Limb (tissue), 2 donors: ENCODE measurements around the gene MAN2B2.

Source experiments
- DNase-seq, 2 donors: peaks; one replicate each; pipeline ENCODE4 v3.0.0-alpha.2; 2016; ENCODE audit errors: extremely low spot score in 2 of 2

MAN2B2 gene

DNA sequence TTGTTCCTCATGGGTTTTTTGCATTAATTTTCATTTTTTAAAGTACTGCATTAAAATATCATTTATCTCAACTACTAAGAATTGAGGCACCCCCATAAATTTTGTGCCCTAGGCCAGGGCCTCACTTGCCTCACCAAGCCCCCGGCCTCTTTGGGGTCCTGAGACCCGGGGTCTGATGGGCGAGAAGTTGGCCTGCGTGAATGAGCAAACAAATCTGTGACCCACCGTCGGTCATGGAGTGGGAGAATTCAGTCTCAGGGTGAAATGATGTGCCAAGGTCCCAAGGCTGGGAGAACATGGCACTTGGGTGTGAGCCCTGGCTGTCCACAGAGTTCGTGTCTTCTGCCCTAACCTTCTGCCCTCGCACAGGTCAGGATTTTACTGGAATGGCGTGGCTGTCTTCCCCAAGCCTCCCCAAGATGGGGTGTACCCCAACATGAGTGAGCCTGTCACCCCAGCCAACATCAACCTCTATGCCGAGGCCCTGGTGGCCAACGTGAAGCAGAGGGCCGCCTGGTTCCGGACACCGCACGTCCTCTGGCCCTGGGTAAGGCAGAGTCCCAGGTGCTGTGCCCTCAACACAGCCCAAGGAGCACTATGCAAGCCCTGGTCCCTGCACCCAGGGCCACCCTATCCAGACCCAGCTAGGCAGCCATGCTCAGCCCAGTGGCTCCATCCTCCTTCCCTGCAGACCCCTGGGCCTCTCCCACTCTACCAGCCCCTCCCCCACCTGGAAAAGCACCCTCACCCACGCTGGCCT lies 18.0 kb downstream of the MAN2B2 start:
- no peak for DNase-seq

GRCh38 chr4:6594341-6594740 lies 19.4 kb downstream of the MAN2B2 start:
- no peak for DNase-seq

DNA sequence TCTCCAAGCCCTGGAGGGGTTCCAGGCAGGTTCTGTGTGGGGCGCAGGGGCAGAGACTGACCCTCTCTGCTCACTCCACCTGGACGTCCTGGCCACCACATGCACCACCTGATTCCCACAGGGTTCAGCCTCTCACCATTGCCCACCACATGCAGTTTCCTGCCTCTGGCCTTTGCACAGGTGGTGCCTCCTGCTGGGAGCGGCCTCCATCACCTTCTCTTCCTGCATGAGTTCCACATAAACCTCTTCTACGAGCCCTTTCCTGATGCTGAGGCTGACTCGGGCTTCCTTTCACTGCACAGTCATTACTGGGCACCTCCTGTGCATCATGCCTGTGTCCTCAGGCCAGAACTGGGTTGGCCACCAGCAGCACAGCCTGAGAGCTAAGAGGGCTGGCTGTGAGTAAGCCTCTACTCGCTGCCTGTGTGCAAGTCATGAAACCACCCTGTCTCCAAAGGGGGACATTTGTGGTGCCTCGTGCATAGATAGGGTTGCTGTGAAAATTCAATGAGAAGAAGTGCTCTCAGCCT lies 19.9 kb downstream of the MAN2B2 start:
- no peak for DNase-seq

DNA sequence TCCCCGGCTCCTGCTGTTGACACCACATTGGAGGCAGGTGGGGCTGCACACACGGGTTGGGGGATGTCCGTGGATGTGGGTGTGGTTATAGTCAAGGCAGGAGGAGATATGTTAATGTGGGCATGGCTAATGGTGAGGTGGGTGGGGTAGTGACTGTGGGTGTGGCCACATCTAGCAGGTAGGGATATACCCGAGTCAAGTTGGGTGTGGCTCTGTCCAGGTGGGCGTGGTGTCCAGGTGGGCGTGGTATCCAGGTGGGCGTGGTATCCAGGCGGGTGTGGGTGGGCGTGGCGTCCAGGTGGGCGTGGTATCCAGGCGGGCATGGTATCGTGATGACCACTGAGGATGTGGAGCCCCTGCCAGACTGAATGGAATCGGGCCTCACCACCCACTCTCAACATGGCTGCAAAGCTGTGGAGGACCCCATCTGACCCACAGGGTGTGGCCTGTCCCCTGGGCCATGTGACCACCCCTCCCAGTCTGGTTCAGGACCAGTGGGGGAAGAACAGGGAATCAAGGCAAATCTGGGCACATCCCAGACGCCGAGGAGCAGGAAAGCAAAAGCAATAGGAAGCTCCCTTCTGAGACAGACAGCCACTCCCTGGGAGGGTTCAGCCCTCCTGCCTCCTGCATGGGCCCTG lies 21.0 kb downstream of the MAN2B2 start:
- no peak for DNase-seq

DNA sequence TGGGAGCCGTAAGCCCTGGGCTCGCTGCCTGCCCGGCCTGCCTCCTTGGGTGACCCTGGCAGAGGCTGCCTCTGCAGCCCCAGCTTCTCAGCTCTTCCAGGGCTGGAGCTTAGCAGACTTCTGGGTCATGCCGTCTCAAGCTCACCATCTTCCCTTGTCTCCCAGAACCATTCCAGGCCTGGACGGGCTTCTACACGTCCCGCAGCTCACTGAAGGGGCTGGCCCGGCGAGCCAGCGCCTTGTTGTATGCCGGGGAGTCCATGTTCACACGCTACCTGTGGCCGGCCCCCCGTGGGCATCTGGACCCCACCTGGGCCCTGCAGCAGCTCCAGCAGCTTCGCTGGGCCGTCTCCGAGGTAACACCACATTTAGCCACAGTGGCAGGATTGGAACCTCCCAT lies 22.0 kb downstream of the MAN2B2 start:
- DNase-seq: no peak

GRCh38 chr4:6598127-6598526 lies 23.1 kb downstream of the MAN2B2 start:
- no peak for DNase-seq

DNA sequence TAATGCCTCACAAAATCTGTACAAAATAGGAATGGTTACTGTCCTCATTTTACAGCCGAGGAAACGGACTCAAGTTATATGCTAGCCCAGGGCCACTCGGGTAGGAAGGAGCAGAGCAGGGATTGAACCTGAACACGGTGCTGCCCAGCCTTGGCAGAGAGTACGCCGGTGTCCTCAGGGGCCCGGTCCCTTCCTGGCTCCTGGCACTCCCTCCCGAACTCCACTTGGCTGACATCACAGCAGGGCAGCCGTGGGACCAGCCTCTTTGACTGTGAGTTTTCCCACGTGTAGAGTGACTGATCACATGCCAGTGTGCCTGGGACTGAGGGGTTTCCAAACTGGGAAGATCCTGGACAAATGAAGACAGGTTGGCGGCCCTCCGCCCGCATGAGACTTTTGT lies 23.7 kb downstream of the MAN2B2 start:
- no peak for DNase-seq

DNA sequence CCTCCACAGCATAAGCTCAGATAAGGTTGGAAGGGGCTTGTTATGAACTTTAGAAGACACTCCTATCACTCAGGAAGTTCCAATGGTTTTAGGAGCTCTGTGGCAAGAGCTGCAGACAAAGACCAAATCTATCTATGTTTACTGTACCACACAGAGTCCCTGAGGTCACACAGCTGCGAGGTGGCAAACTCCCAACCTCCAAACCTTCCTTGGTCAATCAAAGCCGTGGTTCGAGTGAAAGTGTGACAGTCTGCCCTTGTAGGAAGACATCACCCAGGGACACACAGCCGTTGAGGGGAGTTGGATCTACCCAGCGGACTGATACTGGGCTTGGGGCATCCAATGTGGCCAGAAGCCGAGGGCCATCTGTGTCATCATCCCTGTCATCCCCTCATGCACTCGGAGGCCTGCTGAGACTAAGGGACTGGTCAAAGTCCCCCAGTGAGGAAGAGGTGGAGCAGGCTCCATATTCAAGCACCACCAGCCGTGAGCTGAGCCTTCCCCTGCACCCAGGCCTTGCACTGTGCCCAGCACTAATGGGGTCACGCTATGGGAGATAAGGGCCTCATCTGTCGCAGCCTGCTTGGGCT lies 26.8 kb downstream of the MAN2B2 start:
- DNase-seq: no peak

DNA sequence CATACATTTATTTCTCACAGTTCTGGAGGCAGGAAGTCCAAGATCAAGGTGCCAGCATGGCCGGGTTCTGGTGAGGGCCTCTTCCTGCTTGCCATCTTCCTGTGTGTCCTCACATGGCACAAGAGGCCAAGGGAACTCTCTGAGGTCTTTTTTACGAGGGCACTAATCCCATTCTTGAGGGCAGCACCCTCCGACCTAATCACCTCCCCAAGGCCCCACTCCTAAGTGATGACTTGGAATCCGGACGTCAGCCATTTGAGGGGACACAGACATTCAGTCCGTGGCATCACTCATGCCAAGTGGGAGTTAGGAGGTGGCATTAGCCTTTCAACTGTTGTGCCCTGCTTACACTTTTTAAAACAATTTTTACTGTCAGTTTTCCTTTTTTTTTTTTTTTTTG lies 27.3 kb downstream of the MAN2B2 start:
- DNase-seq: no peak

GRCh38 chr4:6603128-6603527 lies 28.1 kb downstream of the MAN2B2 start:
- no peak for DNase-seq

- DNase-seq: no peak
Measured at GRCh38 chr4:6605114-6605513, 30.1 kb downstream of the MAN2B2 start.

DNA sequence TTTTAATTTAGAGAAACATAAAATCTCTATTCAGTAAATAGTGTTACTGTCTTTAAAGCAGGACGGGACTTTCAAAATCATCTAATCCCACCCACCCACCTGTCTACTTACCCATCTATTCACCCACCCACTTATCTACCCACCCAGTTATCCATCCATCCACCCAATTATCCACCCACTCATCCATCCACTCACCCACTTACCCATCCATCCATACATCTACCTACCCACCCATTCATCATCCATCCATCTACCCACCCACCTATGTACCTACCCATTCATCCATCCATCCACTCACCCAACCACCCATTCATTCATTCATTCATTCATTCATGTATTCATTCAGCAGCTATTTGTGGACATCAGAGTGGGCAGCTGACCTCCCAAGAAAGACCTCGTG lies 30.6 kb downstream of the MAN2B2 start:
- no peak for DNase-seq

DNA sequence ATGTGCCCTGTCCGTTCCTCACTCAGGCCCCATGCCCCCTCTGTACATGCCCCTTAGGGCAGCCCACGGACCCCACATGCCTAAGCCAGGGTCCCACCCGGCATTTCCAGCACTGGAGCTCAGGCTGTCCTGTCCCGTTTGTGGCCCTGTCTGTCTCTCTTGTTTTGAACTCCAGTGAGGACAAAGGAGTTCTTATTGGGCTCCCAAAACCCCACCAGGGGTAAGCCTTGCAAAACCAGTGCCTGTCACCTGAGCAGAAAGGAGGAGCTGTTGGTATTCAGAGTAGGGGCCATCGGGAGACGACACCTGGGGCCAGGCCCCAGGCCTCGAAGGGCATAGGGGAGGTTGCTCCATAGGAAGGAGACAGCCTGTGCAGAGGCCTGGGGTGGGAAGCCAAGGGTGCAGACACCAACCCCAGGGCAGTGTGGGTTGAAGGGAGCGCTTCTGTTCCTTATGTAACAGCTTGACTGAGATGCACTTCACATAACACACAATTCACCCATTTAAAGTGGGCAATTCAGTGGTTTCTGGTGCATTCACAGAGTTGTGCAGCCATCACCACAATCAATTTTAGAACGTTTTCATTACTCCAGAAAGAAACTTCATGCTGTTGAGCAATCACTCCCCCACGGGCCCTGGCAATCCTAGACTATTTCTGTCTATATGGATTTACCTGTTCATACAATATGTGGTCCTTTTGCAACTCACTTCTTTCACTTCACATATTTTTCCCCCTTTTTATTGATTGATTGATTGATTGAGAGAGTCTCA lies 31.7 kb downstream of the MAN2B2 start:
- DNase-seq: no peak

GRCh38 chr4:6607368-6608055 lies 32.5 kb downstream of the MAN2B2 start:
- DNase-seq: no peak

- no peak for DNase-seq
Measured at GRCh38 chr4:6608758-6609414, 33.9 kb downstream of the MAN2B2 start.

GRCh38 chr4:6609415-6610079 lies 34.6 kb downstream of the MAN2B2 start:
- DNase-seq: no peak

DNA sequence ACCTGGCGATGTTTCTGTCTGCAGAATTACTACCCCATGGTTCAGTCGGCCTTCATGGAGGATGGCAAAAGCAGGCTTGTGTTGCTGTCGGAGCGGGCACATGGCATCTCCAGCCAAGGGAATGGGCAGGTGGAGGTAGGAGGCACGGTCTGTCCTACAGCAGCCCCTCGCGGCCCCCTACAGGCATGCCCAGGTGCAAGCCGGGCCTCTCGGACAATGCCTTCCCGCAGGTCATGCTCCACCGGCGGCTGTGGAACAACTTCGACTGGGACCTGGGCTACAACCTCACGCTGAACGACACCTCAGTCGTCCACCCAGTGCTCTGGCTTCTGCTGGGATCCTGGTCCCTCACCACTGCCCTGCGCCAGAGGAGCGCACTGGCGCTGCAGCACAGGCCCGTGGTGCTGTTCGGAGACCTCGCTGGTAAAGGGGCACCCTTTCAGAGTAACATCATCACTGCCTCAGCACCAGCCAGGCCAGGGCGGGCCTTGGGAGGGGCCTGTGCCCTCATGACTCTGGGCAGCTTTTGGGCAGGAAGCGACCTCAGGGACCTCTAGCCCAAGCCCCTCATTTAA lies 36.0 kb downstream of the MAN2B2 start:
- DNase-seq: no peak

DNA sequence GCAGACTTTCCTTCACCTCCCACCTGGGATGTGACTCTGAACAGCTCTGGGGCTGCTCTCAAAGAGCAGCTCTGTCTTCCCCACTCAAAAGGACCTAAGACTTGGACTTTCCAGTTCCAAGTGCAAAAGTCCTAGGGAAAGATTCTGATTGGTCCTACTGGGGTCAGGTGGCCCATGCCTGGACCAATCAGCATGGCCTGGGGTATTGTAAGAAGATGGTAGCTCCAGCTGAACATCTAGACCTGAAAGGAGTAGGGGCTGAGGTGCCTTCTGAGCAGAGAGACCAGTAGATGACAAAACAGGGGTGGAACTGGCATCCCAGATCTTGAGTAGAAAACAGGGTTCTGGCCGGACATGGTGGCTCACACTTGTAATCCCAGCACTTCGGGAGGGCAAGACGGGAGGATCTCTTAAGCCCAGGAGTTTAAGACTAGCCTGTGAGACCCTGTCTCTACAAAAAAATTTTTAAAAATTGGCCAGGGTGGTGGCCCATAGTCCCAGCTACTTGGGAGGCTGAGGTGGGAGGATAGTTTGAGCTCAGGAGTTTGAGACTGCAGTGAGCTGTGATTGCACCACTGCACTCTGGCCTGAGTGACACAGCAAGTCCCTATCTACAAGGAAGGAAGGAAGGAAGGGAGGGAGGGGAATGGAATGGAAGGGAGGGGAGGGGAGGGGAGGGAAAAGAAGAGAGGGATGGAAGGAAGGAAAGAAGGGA lies 38.1 kb downstream of the MAN2B2 start:
- no peak for DNase-seq
